ENCODE data around the gene SPIRE1.

The SPIRE1 gene

DNA sequence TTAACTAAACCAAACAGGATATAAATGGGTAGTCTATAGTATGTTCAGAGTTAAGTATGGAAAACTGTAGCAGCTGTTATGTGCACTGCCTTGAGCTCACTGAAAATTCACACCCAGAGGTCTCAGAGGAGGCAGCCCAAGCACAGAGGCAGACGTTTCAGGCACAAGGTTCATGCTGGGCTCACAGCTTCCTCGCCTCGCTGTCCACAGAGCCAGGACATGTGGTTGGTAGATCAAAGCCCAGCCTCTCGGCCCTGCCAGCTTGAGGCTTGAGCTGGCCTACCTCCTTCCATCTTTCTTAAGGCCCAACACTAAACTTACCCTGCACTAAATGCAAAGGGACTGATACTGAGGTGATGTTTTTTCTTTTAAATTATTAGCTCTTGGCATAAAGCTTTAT lies 206.5 kb downstream of the SPIRE1 start:
- Histone ChIP-seq H3K27me3 (ENCODE audit: low read length) (no peaks in the 10 kb centered on the region), H3K9ac (ENCODE audit: low read length) (no peak overlapping the region)

DNA sequence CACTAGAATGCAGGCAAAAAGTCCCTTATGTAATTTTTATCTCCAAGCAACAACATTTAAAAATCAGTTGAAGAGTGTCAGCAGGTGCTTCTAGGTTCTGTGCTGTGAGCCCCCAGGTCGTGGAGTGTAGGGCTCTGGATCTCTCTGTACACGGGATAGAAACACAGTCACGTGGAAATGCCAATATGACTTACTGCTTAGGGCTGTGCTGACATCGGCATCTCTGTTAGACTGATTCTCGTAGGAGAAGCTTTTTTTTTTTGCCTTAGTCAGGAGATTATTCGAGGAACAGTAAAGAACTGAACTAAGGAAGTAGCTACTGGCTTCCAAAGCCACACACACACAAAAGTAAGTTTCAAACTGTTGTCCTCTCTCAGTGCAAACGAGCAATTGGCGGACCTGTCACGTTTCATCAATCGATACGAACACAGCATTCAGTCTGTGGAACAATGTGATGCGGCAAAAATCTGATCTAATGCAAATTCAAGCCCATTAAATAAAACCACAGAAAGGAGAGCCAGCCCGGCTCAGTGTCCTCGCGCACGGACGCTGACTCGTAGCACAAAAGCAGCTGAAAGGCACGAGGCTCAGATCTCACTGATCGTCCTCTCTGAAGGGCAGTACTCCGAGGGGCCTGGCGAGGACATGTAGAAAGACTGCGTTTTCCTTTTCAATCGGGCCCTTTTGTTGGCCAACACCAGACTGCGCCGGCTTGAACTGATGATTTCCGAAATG lies 208.7 kb downstream of the SPIRE1 start:
- H4K20me1 ChIP-seq (ENCODE audit: low read depth, low read length): no peaks in the 10 kb centered on the region
- no peaks in the 10 kb centered on the region for H3K27me3 ChIP-seq (ENCODE audit: low read length)
- H3K36me3 ChIP-seq (ENCODE audit: low read length): no peaks in the 10 kb centered on the region
- no peaks in the 10 kb centered on the region for H3K9me3 ChIP-seq (ENCODE audit: insufficient read depth, low read length)
- no peak overlapping the region for H3K4me2 ChIP-seq (ENCODE audit: low read depth, low read length, poor library complexity, severe bottlenecking)
- no peaks in the 10 kb centered on the region for H3F3A ChIP-seq (ENCODE audit: insufficient read depth)
- H3K9me2 ChIP-seq (replicated peaks; ENCODE audit: insufficient read depth, low read length): no peaks in the 10 kb centered on the region
- no peak overlapping the region for H3K4me3 ChIP-seq (ENCODE audit: insufficient read depth, low read length, poor library complexity, severe bottlenecking)
- H3K27ac ChIP-seq (ENCODE audit: low read depth, low read length): no peak overlapping the region
- no peak overlapping the region for H2AFZ ChIP-seq (ENCODE audit: low read depth, low read length, severe bottlenecking)
- no peak for TF ChIP-seq EZH2phosphoT487 (conservative IDR thresholded peaks at IDR 0.05; ENCODE audit: low read length)
- TF ChIP-seq, protein P1, sequence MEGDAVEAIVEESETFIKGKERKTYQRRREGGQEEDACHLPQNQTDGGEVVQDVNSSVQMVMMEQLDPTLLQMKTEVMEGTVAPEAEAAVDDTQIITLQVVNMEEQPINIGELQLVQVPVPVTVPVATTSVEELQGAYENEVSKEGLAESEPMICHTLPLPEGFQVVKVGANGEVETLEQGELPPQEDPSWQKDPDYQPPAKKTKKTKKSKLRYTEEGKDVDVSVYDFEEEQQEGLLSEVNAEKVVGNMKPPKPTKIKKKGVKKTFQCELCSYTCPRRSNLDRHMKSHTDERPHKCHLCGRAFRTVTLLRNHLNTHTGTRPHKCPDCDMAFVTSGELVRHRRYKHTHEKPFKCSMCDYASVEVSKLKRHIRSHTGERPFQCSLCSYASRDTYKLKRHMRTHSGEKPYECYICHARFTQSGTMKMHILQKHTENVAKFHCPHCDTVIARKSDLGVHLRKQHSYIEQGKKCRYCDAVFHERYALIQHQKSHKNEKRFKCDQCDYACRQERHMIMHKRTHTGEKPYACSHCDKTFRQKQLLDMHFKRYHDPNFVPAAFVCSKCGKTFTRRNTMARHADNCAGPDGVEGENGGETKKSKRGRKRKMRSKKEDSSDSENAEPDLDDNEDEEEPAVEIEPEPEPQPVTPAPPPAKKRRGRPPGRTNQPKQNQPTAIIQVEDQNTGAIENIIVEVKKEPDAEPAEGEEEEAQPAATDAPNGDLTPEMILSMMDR (IDR thresholded peaks at IDR 0.05; ENCODE audit: insufficient read depth, low read length, poor library complexity, severe bottlenecking): no peak
- H3K79me2 ChIP-seq (ENCODE audit: insufficient read depth, low read length): no peaks in the 10 kb centered on the region
- H3K9ac ChIP-seq (ENCODE audit: low read length): no peak overlapping the region

More for the DNA sequence above, 206.5 kb downstream of the SPIRE1 start:
- TF ChIP-seq, protein P1 (IDR thresholded peaks at IDR 0.05; ENCODE audit: insufficient read depth, low read length, poor library complexity, severe bottlenecking): no peak
- TF ChIP-seq EZH2phosphoT487 (conservative IDR thresholded peaks at IDR 0.05; ENCODE audit: low read length): no peak
- no peaks in the 10 kb centered on the region for H4K20me1 ChIP-seq (ENCODE audit: low read depth, low read length)
- H3K9me3 ChIP-seq (ENCODE audit: insufficient read depth, low read length): no peaks in the 10 kb centered on the region
- H3K4me3 ChIP-seq (ENCODE audit: insufficient read depth, low read length, poor library complexity, severe bottlenecking): no peak overlapping the region
- H3K36me3 ChIP-seq (ENCODE audit: low read length): no peaks in the 10 kb centered on the region
- H2AFZ ChIP-seq (ENCODE audit: low read depth, low read length, severe bottlenecking): no peak overlapping the region
- no peaks in the 10 kb centered on the region for H3K9me2 ChIP-seq (replicated peaks; ENCODE audit: insufficient read depth, low read length)
- no peaks in the 10 kb centered on the region for H3K79me2 ChIP-seq (ENCODE audit: insufficient read depth, low read length)
- no peak overlapping the region for H3K4me2 ChIP-seq (ENCODE audit: low read depth, low read length, poor library complexity, severe bottlenecking)
- H3F3A ChIP-seq (ENCODE audit: insufficient read depth): no peaks in the 10 kb centered on the region
- no peak overlapping the region for H3K27ac ChIP-seq (ENCODE audit: low read depth, low read length)

DNA sequence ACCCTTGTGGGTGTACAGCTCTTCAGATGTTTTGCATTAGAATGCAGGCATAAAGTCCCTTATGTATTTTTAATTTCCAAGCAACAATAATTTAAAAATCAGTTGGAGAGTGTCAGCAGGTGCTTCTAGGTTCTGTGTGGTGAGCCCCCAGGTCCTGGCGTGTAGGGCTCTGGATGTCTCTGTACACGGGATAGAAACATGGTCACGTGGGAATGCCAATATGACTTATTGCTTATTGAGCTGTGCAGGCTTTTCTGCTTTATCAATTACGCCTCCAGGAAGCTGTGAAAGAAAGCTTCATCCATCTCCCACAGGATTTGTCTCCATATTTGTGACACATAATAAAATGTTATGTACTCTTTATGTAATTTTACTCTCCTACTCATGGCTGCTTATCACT lies 212.4 kb downstream of the SPIRE1 start:
- H3K36me3 ChIP-seq (ENCODE audit: low read length): no peaks in the 10 kb centered on the region
- H3K79me2 ChIP-seq (ENCODE audit: insufficient read depth, low read length): no peaks in the 10 kb centered on the region
- H3K27ac ChIP-seq (ENCODE audit: low read depth, low read length): no peak overlapping the region
- H4K20me1 ChIP-seq (ENCODE audit: low read depth, low read length): no peaks in the 10 kb centered on the region
- no peak overlapping the region for H2AFZ ChIP-seq (ENCODE audit: low read depth, low read length, severe bottlenecking)
- H3K4me2 ChIP-seq (ENCODE audit: low read depth, low read length, poor library complexity, severe bottlenecking): no peak overlapping the region
- H3K9me2 ChIP-seq (replicated peaks; ENCODE audit: insufficient read depth, low read length): no peaks in the 10 kb centered on the region
- no peak for TF ChIP-seq EZH2phosphoT487 (conservative IDR thresholded peaks at IDR 0.05; ENCODE audit: low read length)
- TF ChIP-seq, protein P1 (IDR thresholded peaks at IDR 0.05; ENCODE audit: insufficient read depth, low read length, poor library complexity, severe bottlenecking): no peak
- H3K4me3 ChIP-seq (ENCODE audit: insufficient read depth, low read length, poor library complexity, severe bottlenecking): no peak overlapping the region
- H3K9me3 ChIP-seq (ENCODE audit: insufficient read depth, low read length): no peaks in the 10 kb centered on the region
- no peak overlapping the region for H3K9ac ChIP-seq (ENCODE audit: low read length)
- H3F3A ChIP-seq (ENCODE audit: insufficient read depth): no peaks in the 10 kb centered on the region
- no peaks in the 10 kb centered on the region for H3K27me3 ChIP-seq (ENCODE audit: low read length)
